ENCODE data around the gene TBC1D10A.

Gene TBC1D10A

GRCh38 chr22:30245181-30245984, 81.4 kb downstream of the TBC1D10A start:
- no peak for DNase-seq

GRCh38 chr22:30244641-30245040, 82.1 kb downstream of the TBC1D10A start:
- no peak for DNase-seq

GRCh38 chr22:30244066-30244465, 82.7 kb downstream of the TBC1D10A start:
- DNase-seq = no peak

GRCh38 chr22:30243661-30244060, 83.1 kb downstream of the TBC1D10A start:
- DNase-seq = no peak

Measured in midbrain (tissue), 1 donor.